Mucosa of descending colon (tissue), 3 donors: ENCODE data around the gene ADAMTS2. TPM values are rescaled to one million over a fixed set of nuclear protein-coding genes. Genes with fewer than 3 reads are reported as not detected.

ENCODE experiments used
- ATAC-seq: fragments of 200-7000 bp; cut with Tn5 transposase; one replicate; pipeline ENCODE4 v1.9.1; 2020; ENCODE audit warnings: mild to moderate bottlenecking, moderate library complexity
- DNase-seq, 3 donors: peaks; one replicate each; pipeline ENCODE4 v3.0.0-alpha.2; 2020
- H3K36me3 ChIP-seq: fragments of 200-600 bp; one replicate; pipeline ENCODE4 v1.8.0; 2021; ENCODE audit warnings: low read depth, mild to moderate bottlenecking
- H3K4me1 ChIP-seq: fragments of 200-600 bp; one replicate; pipeline ENCODE4 v1.8.0; 2021; ENCODE audit warnings: low read depth, mild to moderate bottlenecking
- H3K4me3 ChIP-seq: fragments of 200-600 bp; one replicate; pipeline ENCODE4 v1.8.0; 2021; ENCODE audit warnings: mild to moderate bottlenecking
- H3K9me3 ChIP-seq: fragments of 200-600 bp; one replicate; pipeline ENCODE4 v1.8.0; 2021; ENCODE audit warnings: mild to moderate bottlenecking
- CTCF ChIP-seq: fragments of 200-600 bp; IDR thresholded peaks from one replicate; pipeline ENCODE4 v1.8.0; 2022; ENCODE audit warnings: antibody characterized with exemption, mild to moderate bottlenecking
- intact Hi-C, 2 donors: fragments of 100-400 bp; cut with DNase I in 1 of 2; cut with micrococcal nuclease in 1 of 2; formaldehyde crosslinking; loops; one replicate each; pipeline versions ENCODE4 v1.11.0 to v1.11.1; 2022; cut with DNase I, micrococcal nuclease
- total RNA-seq, 3 donors: library from RNA; stranded (reverse); fragmentation: NEBNext Ultra II Directional in 2 of 3; extraction: Animal tissue kit (Norgen Biotek cat#: 25700) in 2 of 3; gene quantifications; one replicate each; pipeline versions ENCODE4 v1.2.1 to v1.2.4, GENCODE V29; 2021 to 2023
- donor health status: DM: no; HTN: no; CAD: no; lungs with moderate emphysema.
- donor health status: DM: no; HTN: no; CAD: no.
- donor health status: DM: no; HTN: yes; CAD: no.

Gene ADAMTS2
- total RNA-seq, 3 donors from 2014 or later, result 1.3 to 9.2 (median 7.3) TPM

DNA sequence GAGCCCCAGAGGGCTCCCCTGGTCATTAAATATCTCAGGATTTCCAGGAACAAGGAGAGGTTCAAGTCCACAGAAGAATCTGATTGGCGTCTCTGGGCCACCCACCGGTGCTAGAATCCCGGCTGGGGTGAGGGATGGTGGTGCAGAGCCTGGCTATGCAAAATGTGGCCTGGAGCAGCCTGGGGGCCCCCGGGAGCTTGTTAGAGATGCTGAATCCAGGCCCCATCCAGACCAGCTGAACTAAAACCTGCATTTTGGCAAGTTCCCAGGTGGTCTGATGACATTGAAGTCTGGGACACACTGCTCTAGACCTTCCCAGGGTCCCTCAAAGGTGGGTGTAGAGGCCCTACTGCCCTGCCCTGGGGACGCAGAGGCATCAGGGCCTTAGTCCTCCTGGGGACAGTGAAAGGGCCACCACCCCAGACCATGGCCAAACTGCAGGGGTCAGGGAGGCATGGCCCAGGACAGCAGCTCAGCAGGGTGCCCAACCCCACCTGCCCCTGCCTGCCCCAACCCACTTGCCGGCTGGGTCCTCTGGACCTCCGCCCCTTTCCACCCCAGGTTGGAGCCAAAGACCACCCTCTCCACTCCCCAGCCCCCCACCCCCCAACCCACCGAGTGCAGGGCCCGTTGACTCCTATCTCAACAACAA is 34.7 kb downstream of the ADAMTS2 start:
- no peaks in the 10 kb centered on the region for H3K9me3 ChIP-seq
- DNase-seq (peak in 2 of 3 donors; percentile 8 to 29), ATAC-seq (no peak)
- H3K4me1 ChIP-seq, result no peaks in the 10 kb centered on the region
- H3K36me3 ChIP-seq, result no peaks in the 10 kb centered on the region
- no peak overlapping the region for H3K4me3 ChIP-seq
- no peak for TF ChIP-seq CTCF
- intact Hi-C loops, result no loop called here

DNA sequence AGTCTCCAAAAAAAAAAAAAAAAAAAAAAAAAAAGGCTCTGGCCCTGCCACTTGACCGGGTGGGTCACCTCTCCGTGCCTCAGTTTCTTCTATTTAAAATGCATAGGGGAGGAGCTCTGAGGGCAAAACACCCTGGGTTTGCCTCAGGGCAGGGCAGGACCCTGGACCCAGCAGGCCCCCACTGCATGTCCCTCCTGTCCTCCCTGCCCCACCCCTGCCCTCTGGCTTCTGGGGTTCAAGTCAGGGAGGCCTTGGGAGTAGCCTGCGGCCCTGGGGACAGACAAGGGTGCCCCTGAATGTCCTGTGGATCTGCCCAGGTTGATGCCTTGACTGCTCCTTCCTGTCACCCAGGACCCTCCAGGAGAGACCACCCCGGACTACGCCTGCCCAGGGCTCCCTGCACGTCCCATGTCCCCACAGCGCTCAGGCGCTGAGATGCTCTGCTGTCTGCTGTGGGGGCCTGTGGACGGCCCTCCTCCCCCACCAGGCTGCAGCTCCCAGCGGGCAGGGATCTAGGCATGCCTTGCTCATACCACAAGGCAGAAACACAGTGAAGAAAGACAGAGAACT is 35.4 kb downstream of the ADAMTS2 start:
- TF ChIP-seq CTCF, result no peak
- no peaks in the 10 kb centered on the region for H3K36me3 ChIP-seq
- no peaks in the 10 kb centered on the region for H3K4me1 ChIP-seq
- no peak for ATAC-seq
- intact Hi-C loops, result no loop called here
- peaks cover 3% of the 10 kb centered on the region for H3K9me3 ChIP-seq
- peak in 2 of 3 donors; percentile 3 to 35 for DNase-seq
- no peak overlapping the region for H3K4me3 ChIP-seq

- no peak for TF ChIP-seq CTCF
- H3K36me3 ChIP-seq, result no peaks in the 10 kb centered on the region
Measured at GRCh38 chr5:179309383-179309670, 35.9 kb downstream of the ADAMTS2 start.

GRCh38 chr5:179308563-179309382 is 36.5 kb downstream of the ADAMTS2 start:
- Histone ChIP-seq H3K36me3 (no peaks in the 10 kb centered on the region), H3K9me3 (peaks cover 10% of the 10 kb centered on the region), H3K4me3 (no peak overlapping the region), H3K4me1 (no peaks in the 10 kb centered on the region)
- no peak for TF ChIP-seq CTCF
- ATAC-seq, result no peak
- intact Hi-C loops, result no loop called here
- DNase-seq, result peak in 2 of 3 donors; percentile 9 to 30

More at GRCh38 chr5:179309383-179309670, 35.9 kb downstream of the ADAMTS2 start:
- Histone ChIP-seq H3K9me3 (peaks cover 8% of the 10 kb centered on the region), H3K4me3 (no peak overlapping the region), H3K4me1 (no peaks in the 10 kb centered on the region)
- intact Hi-C loops, result no loop called here
- peak in 1 of 3 donors; percentile 1 for DNase-seq
- no peak for ATAC-seq

DNA sequence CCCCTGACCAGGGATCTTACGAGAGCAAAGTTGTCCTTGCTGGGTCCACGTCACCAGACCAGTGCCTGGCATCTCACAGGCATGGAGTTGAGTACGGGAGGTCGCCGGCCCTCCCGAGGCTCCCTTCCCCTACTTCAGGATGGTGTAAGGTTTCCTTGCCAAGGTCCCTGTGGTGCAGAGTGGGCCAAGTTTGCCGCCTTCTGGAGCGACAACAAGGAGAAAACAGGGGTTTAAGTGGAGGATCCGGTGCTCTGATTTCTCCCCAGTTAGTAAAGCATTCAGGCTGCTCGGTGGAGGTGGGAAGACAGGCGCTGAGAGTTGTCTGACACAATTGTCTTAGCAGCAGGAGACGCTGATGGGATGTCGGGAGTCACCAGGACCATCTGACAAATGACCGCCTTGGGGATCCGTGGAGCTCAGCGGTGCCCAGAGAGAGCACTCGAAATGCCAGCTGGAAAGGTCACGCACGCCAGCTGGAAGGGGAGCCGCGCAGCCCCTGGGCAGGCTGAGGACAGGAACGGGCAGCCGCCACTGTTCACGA is 37.3 kb downstream of the ADAMTS2 start:
- intact Hi-C loops, result no loop called here
- ATAC-seq, result no peak
- Histone ChIP-seq H3K4me1 (no peaks in the 10 kb centered on the region), H3K36me3 (no peaks in the 10 kb centered on the region), H3K9me3 (peaks cover 10% of the 10 kb centered on the region), H3K4me3 (no peak overlapping the region)
- no peak for TF ChIP-seq CTCF
- peak in 2 of 3 donors; percentile 11 to 28 for DNase-seq
